Activated CD8-positive, alpha-beta T cell treated with anti-CD3 and anti-CD28 coated beads for 36 hours (primary cell): Measurements from ENCODE around the gene HMCN2. TPM values are rescaled to one million over a fixed set of nuclear protein-coding genes. Genes with fewer than 3 reads are reported as not detected.

Source experiments
- ATAC-seq: fragments of 200-7000 bp; cut with Tn5 transposase; one replicate; pipeline ENCODE4 v1.10.0; 2021; ENCODE audit warnings: mild to moderate bottlenecking, moderate library complexity
- CTCF ChIA-PET: fragments of 350-600 bp; sonication (Branson Sonifier 250); formaldehyde crosslinking; loops from one replicate; lab custom pipeline; 2021; ENCODE audit warnings: antibody characterized with exemption; lab: Charles Lee
- POLR2A ChIA-PET: fragments of 350-600 bp; sonication (Branson Sonifier 250); formaldehyde crosslinking; loops from one replicate; lab custom pipeline; 2021; ENCODE audit warnings: antibody characterized with exemption; lab: Charles Lee
- DNase-seq: peaks from one replicate; pipeline ENCODE4 v3.0.0-alpha.2; 2020
- H3K27ac Mint-ChIP-seq: one replicate; pipeline ENCODE4 v1.8.0; 2021; ENCODE audit warnings: mild to moderate bottlenecking, mixed read lengths
- H3K27me3 Mint-ChIP-seq: one replicate; pipeline ENCODE4 v1.8.0; 2021; ENCODE audit warnings: mixed read lengths
- H3K36me3 Mint-ChIP-seq: one replicate; pipeline ENCODE4 v1.8.0; 2021; ENCODE audit warnings: low read depth, mixed read lengths
- H3K4me1 Mint-ChIP-seq: one replicate; pipeline ENCODE4 v1.8.0; 2021; ENCODE audit warnings: low read depth, mixed read lengths
- H3K4me3 Mint-ChIP-seq: one replicate; pipeline ENCODE4 v1.8.0; 2021; ENCODE audit warnings: mild to moderate bottlenecking, moderate library complexity, mixed read lengths
- H3K9me3 Mint-ChIP-seq: one replicate; pipeline ENCODE4 v1.8.0; 2021; ENCODE audit warnings: mixed read lengths
- intact Hi-C: fragments of 100-400 bp; cut with micrococcal nuclease; formaldehyde crosslinking; loops from one replicate; pipeline ENCODE4 v1.10.0; 2022
- total RNA-seq, 2 experiments: library from RNA; stranded (reverse); gene quantifications; one replicate each; pipeline ENCODE4 v1.2.3, GENCODE V29; 2021
- TF ChIP-seq, protein P1 (sequence below): fragments of 200-600 bp; IDR thresholded peaks from one replicate; pipeline ENCODE4 v1.8.0; 2022; ENCODE audit warnings: antibody characterized with exemption, mild to moderate bottlenecking

Gene HMCN2
- total RNA-seq, 2 experiments from 2014 or later: not detected

DNA sequence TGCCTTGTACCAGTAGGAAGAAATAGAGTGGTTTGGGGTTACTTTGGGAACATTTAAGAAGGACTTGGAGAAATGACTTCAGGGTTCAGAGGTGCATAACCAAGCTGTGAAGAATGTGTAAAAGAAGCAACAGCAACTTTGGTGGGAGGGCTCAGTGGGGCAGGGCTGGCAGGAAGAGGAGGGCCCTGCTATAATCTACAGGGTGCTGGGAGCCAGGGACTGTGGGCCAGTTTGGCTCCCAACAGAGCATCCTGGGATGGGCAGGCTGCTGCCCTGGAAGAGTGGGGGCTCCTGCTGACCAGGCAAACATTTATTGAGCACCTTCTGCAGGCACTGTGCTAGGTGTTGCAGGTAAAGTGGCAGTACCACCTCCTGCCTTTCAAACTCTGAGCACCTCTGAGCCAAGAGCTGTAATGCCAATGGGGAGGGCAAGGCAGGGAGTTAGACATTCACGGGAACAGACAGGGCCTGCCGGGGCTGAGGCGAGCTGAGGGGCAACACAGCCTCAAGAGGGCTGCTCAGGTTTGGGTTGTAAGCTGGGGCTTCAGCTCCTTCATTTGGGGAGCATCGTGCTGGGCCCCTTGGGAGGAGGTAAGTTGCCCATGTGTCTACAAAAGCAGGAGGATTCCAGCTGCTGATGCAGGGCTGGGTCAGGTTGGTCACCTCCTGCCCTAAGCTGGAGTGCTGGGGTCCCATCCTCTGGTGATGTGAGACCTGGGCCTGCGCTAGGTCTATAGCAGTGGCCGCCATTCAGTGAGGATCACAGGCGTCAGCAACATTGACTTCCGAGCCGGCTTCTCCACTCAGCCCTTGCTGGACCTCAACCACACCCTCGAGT, 30.6 kb downstream of the HMCN2 start:
- no peaks in the 10 kb centered on the region for H3K4me1 Mint-ChIP-seq
- H3K4me3 Mint-ChIP-seq: no peak overlapping the region
- intact Hi-C loops: no loop called here
- ChIA-PET CTCF (no interaction called here), POLR2A (interaction anchor here (0.6 kb wide), 1 partner anchor 15 kb away, joined by 3 read pairs; no protein-coding TSS in a partner anchor)
- H3K36me3 Mint-ChIP-seq: no peaks in the 10 kb centered on the region
- no peak for DNase-seq
- peaks cover 3% of the 10 kb centered on the region for H3K27me3 Mint-ChIP-seq
- no peaks in the 10 kb centered on the region for H3K9me3 Mint-ChIP-seq
- no peak for ATAC-seq
- no peak overlapping the region for H3K27ac Mint-ChIP-seq
- TF ChIP-seq, protein P1, sequence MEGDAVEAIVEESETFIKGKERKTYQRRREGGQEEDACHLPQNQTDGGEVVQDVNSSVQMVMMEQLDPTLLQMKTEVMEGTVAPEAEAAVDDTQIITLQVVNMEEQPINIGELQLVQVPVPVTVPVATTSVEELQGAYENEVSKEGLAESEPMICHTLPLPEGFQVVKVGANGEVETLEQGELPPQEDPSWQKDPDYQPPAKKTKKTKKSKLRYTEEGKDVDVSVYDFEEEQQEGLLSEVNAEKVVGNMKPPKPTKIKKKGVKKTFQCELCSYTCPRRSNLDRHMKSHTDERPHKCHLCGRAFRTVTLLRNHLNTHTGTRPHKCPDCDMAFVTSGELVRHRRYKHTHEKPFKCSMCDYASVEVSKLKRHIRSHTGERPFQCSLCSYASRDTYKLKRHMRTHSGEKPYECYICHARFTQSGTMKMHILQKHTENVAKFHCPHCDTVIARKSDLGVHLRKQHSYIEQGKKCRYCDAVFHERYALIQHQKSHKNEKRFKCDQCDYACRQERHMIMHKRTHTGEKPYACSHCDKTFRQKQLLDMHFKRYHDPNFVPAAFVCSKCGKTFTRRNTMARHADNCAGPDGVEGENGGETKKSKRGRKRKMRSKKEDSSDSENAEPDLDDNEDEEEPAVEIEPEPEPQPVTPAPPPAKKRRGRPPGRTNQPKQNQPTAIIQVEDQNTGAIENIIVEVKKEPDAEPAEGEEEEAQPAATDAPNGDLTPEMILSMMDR: no peak

DNA sequence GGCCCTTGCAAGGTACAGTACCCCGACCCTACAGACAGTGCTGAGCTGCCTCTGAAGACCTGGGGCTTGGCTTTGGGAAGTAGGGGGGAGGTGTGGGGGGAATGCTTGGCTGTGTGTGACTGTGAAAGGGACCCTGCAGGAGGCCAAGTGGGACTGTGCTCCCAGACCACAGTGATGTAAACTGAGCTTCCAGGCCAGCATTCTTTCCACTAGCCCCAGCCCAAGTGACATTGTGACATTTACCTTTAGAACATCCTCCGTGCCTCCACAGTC, 31.2 kb downstream of the HMCN2 start:
- no peak overlapping the region for H3K27ac Mint-ChIP-seq
- no peaks in the 10 kb centered on the region for H3K4me1 Mint-ChIP-seq
- no peaks in the 10 kb centered on the region for H3K36me3 Mint-ChIP-seq
- ChIA-PET POLR2A (no interaction called here), CTCF (no interaction called here)
- peaks cover 3% of the 10 kb centered on the region for H3K27me3 Mint-ChIP-seq
- no peak overlapping the region for H3K4me3 Mint-ChIP-seq
- DNase-seq (no peak), ATAC-seq (no peak)
- no peaks in the 10 kb centered on the region for H3K9me3 Mint-ChIP-seq
- intact Hi-C loops: no loop called here
- TF ChIP-seq, protein P1: no peak

DNA sequence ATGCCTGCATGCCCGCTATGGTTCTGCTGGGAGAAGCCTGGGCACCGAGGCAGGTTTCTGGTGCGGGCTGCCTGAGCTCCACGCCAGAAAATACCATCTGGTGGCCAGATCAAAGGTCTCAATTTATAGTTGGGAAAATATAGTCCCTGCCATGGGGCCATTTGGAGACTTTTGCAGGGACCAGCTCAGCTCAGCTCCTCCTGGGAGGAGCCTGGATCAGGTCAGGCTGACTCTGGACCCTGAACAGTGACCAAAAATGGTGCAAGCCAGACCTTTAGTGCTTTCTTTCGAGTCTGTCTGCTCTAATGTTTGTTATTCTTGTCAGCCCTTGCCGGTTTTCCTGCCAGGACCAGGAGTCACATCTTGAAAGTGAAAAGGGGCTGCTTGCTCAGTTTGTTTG, 31.8 kb downstream of the HMCN2 start:
- POLR2A ChIA-PET: no interaction called here

DNA sequence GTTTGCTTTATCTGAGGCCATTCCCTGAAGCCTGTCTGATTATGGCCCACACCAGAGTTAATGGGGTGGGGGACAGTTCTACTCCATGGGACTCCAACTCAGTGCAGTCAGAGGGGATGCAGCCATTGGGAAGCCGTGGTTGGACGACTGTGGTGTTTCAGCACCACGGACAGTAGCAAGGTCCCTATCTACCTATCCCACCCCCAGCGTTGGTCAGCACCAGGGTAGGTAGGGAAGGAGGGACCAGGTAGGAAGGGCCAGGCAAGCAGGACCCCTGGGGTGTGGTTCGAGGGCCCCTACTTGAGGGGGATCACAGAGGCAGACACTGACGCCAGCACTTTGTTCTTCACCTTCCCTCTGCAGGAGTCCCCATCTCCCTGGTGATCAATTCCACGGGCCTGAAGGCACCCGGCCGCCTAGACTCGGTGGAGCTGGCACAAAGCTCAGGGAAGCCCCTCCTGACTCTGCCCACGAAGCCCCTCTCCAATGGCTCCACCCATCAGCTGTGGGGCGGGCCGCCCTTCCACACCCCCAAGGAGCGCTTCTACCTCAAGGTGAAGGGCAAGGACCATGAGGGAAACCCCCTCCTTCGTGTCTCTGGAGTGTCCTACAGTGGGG, 33.2 kb downstream of the HMCN2 start:
- Mint-ChIP-seq H3K4me3 (no peak overlapping the region), H3K9me3 (no peaks in the 10 kb centered on the region), H3K36me3 (no peaks in the 10 kb centered on the region), H3K27ac (no peak overlapping the region), H3K27me3 (peaks cover 1% of the 10 kb centered on the region), H3K4me1 (no peaks in the 10 kb centered on the region)
- TF ChIP-seq, protein P1: no peak
- intact Hi-C loops: no loop called here
- no peak for ATAC-seq
- ChIA-PET POLR2A (no interaction called here), CTCF (no interaction called here)
- no peak for DNase-seq

More for the DNA sequence above, 31.8 kb downstream of the HMCN2 start:
- H3K27ac Mint-ChIP-seq: no peak overlapping the region
- peaks cover 1% of the 10 kb centered on the region for H3K27me3 Mint-ChIP-seq
- H3K36me3 Mint-ChIP-seq: no peaks in the 10 kb centered on the region
- H3K4me1 Mint-ChIP-seq: no peaks in the 10 kb centered on the region
- no peak for ATAC-seq
- TF ChIP-seq, protein P1: no peak
- CTCF ChIA-PET: no interaction called here
- intact Hi-C loops: no loop called here
- DNase-seq: no peak
- H3K9me3 Mint-ChIP-seq: no peaks in the 10 kb centered on the region
- no peak overlapping the region for H3K4me3 Mint-ChIP-seq
